HG02981 (cell line): Measurements from ENCODE around the gene CREB3.

Experiments used
- ATAC-seq: cut with Tn5 transposase; IDR thresholded peaks from one replicate; pipeline ENCODE4 v1.9.1; 2021; ENCODE audit warnings: mild to moderate bottlenecking, moderate library complexity; ENCODE audit not compliant: unreplicated experiment

The CREB3 gene

DNA sequence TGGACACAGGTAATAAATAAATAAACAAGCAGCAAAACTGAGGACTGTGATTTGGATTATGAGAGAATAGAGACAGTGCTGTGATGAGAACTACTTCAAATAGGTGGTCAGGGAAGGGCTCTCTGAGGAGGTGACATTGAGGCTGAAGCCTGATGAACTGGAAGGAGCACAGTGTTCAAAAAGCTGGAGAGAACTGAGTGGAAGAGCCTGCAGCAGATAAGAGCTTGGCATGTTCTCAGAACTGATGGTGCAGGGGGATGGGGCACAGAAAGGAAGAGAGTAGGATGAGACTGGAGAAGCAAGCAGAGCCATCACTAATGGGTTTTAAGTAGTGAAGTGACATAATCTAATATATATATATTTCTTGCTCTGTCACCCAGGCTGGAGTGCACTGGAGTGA lies 31.5 kb upstream of the CREB3 start:
- no peak for ATAC-seq

DNA sequence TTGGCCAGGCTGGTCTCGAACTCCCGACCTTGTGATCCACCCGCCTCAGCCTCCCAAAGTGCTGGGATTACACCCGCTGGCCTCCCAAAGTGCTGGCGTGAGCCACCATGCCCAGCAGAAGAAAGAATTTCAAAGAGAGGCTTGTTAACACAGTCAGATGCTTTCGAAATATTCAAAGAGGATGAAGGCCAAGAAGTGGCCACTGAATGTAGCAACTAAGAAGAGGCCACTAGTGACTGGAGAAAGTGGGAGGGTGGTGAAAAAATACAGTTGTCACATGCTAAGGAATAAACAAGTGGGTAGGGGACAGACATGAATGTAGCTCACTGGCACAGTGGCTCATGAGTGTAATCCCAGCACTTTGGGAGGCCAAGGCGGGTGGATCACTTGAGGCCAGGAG lies 29.8 kb upstream of the CREB3 start:
- ATAC-seq = no peak

DNA sequence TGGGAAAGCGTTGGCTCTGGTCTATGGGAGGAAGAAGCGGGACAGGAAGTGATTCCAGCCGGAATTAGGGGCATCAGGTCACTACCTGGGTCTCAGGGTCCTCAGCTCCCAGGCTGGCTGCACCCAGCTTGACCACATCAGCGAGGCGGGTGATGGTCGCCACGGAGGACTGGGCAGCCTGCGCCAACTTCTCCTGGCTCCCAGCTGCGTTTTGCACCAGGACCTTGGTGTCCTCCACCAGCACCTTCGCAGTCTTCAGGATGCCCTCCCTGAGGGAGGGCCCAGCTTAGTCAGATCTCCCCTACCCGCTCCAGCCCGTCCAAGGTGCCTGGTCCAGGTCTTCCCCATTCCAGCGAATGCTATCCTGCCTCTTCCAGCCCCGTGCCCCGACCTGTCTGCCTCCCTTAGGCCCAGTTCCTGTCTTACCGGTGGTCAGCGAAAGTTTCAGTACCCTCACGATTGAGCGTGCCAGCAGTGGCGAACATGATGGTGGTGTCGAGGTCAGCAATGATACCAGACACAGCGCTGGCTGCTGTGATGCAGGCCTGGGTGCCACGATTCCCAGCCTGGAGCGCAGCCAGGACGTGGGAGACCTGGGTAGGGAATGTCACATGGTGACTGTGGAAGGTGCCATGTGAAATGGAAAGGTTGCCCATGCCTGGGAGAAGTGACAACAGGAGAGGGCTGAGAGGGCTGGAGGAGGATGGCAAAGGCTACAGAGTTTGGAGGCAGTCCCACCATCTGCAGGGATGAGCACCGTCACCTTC lies 28.4 kb upstream of the CREB3 start:
- no peak for ATAC-seq

DNA sequence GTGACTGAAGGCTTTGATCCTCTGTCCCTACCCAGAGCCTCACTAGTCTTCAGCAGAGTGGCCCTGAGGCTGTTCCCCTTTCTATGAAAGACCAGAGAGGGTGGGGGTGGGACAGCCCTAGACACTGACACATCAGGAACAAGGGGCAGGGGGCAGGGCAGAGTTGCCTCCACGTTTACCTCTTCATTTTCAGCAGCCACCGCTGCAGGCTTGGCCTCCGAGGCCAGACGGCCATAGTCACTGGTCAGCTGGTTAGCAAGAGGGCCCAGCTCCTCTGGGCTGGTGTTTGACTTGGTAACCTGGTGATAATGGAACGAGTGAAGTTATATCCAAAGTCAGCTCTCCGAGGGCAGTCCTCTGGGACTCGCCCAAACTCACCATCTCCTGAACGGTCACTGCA lies 27.1 kb upstream of the CREB3 start:
- ATAC-seq = no peak

DNA sequence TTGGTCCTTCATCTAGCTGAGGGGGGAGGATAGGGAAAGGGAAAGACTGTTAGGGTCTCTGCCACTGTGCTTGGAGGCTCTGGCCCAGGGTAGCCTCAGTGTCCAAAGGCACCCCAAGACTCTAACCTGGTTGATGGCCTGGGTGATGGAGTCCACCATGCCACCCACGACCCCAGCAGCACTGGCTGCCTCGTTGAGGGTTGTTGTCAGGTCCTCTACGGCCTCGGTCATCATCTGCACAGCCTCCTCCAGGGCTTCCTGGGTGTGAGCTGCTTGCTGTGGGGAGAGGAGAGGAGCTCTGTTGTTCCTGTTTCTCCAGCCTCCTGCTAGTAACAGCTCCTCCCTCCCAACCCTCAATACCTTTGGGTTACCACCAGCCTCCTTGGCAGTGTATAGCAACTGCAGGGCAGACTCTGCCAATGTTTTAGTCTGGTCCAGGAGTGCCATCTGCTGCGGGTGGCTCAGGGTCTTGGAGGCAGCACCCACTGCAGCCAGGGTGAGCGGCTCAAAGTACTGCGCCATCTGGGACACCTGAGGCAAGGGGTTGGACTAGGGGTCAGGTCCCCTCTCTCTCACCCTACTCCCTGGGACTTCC lies 26.5 kb upstream of the CREB3 start:
- ATAC-seq = no peak

DNA sequence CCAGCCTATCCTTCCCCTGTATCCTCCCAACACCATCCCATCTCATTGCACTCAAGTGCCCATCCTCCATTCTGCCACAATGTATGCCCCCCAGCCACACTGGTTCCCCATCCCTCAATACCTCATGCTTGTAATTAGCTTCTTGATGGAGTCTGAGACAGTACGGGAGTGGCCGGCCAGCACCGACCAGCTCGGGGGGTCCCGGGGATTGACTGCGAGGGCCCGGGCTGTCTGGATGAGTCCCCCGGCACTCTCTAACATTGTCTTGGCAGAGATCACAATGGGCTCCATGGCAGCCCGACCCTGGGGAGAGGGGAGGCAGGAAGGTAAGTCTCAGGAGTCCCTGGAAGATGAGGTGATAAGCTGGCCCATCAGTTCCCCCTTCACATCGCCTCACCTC lies 25.5 kb upstream of the CREB3 start:
- ATAC-seq = no peak

DNA sequence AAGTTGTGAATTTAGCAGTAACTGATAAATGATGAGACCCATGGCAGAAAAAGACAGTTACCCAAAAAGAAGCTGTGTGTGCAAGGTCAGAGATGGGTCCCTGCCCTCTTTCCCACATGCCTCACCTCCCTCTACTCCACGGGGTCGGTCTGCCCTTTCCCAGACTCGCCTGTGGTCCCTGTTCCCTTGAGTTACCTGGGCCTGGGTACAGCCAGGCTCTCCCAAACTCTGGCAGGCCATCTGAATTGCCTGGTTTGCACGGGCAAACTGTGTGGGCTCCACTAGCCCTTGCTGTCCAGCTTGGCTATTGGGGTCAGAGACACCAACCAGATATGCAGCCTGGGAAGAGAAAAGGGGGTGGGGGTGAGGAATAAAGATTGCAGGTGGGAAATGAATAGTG lies 24.3 kb upstream of the CREB3 start:
- ATAC-seq = no peak

DNA sequence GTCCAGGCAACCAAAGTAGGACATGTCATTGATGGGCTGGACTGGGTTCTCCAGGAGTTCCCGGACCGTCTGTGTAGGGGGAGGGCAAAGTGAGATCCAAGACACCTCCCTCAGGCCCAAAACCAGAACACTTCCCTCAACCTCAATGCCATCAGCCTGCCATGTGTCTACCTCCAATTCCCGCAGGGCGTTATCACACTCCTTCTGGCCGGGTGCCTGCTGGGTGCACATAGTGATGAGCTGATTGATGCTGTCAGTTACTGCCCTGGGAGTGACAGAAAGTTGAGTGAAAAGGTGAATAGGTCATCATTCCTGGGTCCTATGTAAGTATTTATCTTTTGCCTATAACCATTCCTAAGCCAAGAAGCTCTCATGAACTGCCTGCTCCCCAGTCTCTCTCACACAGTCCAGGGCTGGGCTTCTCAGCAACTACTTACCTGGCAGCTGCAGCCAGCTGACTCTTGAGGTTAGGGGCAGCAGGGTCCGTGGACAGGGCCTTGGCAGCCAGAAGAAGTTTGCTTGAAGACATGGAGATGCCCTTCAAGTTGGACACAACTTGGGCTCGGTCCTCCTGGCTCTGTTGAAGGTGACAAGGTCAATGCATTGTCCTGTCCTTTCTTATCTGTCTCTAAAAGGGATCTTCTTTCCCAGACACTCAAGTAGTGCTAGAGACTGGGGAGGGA lies 21.5 kb upstream of the CREB3 start:
- no peak for ATAC-seq

DNA sequence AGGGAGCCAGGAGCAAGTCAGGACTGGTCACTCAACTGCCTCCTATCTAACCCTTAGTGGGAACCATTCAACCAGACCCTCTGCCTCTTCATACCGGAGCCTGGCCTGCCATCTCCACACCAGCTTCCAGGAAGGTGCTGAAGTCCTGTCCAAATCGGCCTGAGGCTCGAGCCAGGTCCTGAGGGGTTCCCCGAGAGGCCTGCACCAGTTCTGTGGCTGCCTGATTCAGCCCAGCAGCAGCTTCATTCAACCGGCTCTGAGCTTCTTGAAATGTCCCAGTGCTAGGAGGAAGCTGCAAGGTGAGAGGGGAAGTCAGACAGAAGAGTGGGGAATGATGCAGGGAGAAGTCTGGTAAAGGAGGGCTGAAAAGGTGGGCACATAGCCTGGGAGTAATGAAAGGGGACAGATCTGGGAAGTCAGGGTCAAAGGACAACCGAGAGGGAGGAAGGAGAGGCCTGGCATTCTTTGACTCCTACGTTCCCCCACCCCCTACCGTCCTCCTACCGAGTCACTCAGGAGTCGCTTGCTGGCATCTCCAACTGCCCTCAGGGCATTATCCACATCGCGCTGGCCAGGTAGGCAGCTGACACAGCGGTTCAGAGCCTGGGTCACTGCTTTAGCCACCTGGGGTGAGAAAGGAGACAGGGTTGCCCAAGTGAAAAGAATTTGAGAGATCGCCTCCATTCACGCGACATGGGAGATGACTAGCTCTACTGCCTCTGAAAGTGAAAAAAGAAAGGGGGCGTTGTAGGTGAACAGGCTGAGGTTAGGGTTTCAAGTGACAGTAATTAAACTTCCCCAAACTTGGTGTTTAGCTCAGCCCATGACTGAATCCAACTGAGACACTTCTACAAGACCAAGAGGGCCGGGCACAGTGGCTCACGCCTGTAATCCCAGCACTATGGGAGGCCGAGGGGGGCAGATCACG lies 20.7 kb upstream of the CREB3 start:
- no peak for ATAC-seq

DNA sequence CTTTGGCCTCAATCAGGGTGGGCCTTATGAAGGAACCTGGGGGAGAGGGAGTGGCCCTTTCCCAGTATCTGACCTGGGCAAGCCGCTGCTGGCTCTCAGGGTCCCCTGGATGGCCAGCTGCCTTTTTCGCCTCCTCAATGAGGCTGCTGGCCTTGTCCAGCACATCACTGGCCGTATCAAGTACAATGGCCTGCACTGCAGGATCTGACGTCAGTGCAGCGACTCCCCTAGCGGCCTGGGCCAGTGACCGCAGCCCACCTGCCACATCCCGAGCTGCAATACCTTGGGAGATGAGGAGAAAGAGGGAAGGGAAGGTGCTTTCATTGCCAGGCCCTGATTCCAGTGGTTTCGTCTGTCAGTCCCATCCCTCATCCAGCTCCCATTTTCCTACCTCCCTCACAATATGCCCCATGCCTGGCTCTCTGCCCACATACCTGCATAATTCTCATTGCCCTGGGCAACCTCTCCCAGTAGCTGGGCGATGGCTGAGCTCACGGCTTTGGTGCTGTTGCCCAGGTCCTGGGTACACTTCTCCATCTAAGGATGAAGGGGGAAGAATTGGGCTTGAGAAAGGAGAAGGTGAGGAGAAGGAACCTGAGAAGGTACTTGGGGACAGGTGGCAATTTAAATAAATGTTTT lies 19.6 kb upstream of the CREB3 start:
- no peak for ATAC-seq

DNA sequence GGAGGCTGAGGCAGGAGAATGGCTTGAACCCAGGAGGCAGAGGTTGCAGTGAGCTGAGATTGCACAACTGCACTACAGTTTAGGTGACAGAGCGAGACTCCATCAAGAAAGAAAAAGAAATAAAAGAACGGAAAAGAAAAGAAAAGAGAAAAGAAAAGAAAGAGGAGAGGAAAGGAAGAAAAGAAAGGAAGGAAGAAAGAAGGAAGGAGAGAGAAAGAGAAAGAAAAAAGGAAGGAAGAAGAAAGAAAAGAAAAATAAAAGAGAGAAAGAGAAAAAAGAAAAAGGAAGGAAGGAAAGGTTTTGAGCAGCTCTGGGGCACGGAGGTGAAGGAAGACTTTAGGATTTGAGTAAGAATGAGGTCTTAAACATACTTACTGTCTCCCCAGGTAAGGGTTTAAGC lies 18.9 kb upstream of the CREB3 start:
- ATAC-seq = no peak

DNA sequence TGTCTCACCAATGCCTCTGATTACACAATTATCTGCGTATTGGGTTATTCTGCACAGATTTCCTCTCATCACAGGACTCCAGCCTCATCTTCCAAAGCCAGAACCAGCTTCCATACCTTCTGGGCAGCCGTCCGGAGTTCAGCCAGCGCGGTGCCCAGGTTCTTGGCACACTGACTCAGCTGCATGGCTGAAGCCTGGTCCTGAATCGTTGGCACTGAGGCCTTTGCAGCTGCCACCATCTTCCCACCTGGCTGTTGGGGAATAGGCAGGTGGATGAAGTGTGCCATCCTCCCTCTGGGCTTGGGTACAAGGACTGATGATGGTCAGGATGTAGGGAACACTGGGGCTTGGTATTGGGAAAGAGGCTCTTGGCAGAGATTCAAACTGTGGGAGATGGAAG lies 18.3 kb upstream of the CREB3 start:
- ATAC-seq = no peak

DNA sequence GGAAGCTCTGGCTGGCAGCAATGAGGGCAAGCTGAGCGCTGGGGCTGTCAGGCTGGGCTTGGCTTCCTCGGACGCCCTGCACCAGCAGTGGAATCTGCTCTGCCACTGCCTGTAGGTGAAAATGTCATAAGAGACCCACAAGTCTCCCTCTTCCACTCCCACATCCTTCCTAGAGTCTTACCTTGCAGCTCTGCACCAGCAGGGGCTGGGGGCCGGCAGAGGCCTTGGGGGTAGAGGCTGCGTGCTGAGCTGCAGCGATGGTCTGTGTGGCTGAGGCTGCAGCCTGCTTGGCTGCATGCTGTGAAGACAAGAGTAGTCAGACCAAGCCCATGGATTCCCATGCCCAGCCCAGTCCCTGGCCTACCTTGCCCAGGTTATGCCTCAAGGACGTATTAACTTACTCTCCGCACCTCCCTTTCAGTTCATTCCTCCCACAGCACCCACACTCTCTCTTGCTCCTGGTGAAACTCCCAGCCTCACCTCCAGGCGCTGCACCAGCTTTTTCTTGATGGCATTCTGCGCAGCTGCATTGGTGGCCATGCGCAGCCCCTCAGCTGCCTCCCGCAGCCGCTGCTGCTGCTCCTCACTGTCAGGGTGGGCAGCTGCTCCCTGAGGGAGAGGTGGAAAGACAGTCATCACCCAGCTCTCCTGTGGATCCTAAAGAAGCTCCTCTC lies 17.8 kb upstream of the CREB3 start:
- no peak for ATAC-seq

DNA sequence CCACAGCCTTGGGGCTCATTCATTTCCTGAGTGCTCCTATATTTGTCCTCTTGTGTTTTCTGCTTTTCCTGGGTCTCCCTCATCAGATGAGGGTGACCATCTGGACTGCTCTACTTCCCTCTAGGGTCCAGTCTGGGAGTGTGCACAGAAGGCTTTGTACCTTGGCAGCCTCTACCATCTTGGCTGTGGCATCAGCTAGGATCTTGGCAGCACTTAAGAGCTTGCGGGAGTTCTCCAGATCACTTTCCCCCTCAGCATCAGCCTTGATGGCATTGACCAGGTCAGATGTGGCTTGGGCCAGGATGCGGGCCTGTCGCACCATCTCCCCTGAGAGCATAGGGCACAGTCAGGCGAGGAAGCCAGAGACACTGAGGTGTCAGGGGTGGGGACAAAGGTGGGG lies 16.2 kb upstream of the CREB3 start:
- ATAC-seq = no peak

DNA sequence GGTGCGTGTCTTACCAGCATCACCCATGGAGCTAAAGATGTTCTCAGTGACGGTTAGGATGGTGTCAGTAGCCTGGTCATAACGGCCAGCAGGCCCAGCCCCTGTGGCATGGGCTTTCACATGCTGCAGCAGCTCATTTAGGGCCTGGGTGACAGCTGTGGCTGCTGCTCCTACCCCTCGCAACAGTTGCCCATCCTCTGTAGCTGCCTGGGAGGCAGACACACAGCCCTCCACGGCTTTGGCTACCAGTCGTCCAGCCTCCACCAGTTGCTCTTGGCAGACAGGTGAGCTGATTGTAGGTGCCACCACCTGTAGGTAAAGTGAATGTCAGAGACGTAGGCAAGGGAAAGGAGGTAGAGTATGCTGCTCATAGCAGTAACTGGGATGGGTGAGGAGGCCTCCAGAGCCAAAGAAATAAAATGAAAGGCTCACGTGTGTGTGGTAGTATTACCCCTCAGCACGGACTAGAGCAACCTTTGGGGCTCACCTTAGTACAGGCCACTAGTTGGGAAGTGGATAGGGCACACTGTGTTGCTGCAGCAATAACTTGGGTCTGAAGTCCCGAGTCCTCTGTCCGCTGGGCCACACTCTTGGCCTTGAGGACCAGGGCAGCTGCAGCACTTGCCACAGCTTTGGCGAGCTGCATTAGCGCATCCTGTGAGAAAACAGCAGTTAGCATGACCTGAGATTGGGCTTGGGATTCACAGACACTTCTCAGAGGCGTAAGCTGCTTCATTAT lies 15.2 kb upstream of the CREB3 start:
- no peak for ATAC-seq

DNA sequence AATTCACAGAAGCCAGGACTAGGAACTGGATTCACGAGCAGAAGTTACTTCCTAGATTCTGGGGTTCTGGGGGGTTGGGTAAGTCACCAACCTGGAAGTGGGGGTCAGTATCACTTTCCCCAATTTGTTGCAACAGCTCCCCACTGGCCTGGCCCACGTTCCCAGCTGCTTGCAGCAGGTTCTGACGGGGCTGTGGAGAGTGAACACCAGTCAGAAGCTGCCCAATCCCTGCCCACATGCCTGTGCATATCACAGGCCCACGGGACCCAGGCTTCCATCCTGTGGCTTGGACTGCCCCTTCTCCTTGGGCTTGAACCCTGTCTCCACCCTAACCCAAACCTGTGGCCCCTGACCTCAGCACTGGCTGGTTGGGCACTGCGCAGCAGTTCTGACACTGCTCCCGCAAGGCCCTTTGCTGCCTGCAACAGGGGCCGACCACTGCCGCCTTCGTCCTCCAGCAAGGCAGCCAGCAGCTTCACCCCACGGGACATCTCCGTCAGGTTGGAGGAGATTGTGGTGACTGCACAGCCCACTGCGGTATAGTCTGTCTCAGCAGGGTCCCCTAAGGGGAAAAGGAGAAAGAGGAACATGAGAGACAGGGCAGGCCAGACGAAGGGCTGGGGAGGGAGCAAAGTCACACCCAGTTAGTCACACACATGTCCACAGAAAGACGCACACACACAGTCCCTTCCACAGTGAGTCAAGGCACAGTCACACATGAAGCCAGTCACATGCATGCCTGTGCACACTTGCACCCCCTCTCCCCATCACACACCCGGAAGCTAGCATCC lies 13.6 kb upstream of the CREB3 start:
- no peak for ATAC-seq

DNA sequence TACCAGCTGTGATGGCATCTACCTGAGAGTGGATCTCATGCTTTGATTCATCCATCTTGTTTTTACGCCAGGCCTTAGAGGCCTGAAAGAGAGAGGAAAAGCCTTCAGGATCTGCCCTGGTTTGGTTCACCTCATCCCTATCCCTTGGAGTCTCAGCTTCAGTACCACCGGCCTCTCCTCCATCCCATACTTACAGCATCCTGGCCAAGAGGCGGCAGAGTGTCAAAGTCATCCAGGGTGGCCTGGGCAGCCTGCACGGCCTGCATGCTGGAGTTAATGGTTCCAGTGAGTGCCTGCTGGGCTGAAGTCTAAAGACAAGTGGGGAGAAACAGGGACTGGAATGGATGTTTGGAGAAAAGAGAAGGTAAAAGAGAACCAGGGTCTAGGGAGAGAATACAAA lies 12.9 kb upstream of the CREB3 start:
- no peak for ATAC-seq

DNA sequence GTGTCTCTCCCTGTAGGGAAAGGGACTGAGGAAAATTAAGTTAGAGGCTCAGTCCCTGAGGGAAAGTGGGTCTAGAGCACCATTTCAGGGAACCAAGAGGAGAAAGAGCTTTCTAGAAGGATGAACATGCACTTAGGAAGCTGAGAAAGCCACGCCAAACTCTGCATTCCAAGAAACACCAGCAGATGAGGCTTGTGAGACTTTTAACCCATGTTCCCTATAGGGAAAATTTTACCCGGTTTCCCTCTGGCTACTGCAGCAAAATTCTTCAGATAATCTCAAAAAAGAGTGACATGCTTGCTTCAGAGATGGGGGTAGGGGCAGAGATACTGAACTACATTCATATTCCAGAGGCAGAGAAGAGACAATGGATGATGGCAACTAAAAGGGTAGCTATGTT lies 9.0 kb upstream of the CREB3 start:
- no peak for ATAC-seq

DNA sequence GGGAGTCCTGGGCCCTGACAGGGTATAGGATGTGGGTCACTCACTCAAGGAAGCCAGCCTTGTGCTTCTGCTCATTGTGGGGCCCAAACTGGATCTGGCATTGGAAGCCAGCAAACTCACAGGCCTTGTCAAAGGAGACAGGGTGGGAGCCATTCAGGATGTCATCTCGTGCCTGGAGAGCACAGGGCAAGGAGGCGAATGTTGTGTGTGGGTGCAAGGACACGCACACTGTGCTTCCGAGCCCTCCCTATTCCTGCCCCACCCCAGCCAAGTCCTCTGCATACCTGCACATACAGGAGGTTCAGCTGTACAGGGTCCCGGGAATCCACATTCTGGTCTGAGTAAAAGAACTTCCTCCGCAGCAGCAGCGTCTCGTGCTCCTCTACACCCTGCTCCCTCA lies 8.6 kb upstream of the CREB3 start:
- no peak for ATAC-seq
